Lung (tissue), 12 donors: ENCODE measurements around the gene LIX1. TPM values are rescaled to one million over a fixed set of nuclear protein-coding genes. Genes with fewer than 3 reads are reported as not detected.

Source experiments
- ATAC-seq: fragments of 200-7000 bp; cut with Tn5 transposase; one replicate; pipeline ENCODE4 v1.9.1; 2020; ENCODE audit warnings: moderate number of reproducible peaks; ENCODE audit not compliant: insufficient read depth, low FRiP score
- DNase-seq, 3 donors: peaks; one replicate each; pipeline ENCODE4 v3.0.0-alpha.2; 2013 to 2017
- H3K27ac ChIP-seq, 2 donors: one replicate each; pipeline ENCODE4 v1.5.1; 2013; ENCODE audit warnings: mild to moderate bottlenecking in 2 of 2, moderate library complexity in 2 of 2, control low read depth in 1 of 2, inconsistent platforms in 1 of 2, low read depth in 1 of 2, low read length in 1 of 2
- H3K27me3 ChIP-seq, 3 donors: one replicate each; pipeline ENCODE4 v1.5.1; 2013; ENCODE audit warnings: low read length in 2 of 3; ENCODE audit not compliant: control insufficient read depth in 3 of 3, insufficient read depth in 3 of 3
- H3K36me3 ChIP-seq, 4 donors: one replicate each; pipeline ENCODE4 v1.5.1; 2013; ENCODE audit warnings: low read length in 4 of 4, mild to moderate bottlenecking in 1 of 4, moderate library complexity in 1 of 4; ENCODE audit not compliant: control insufficient read depth in 4 of 4, insufficient read depth in 4 of 4
- H3K4me1 ChIP-seq, 5 donors: one replicate each; pipeline ENCODE4 v1.5.1; 2013; ENCODE audit warnings: low read length in 5 of 5, mild to moderate bottlenecking in 2 of 5, moderate library complexity in 1 of 5; ENCODE audit not compliant: control insufficient read depth in 5 of 5, insufficient read depth in 5 of 5
- H3K4me3 ChIP-seq: one replicate; pipeline ENCODE4 v1.5.1; 2013; ENCODE audit warnings: mild to moderate bottlenecking, control low read depth, moderate library complexity
- H3K9ac ChIP-seq, 2 donors: one replicate each; pipeline ENCODE4 v1.5.1; 2013; ENCODE audit warnings: low read length in 2 of 2, control low read depth in 1 of 2; ENCODE audit not compliant: insufficient read depth in 1 of 2
- H3K9me3 ChIP-seq, 4 donors: one replicate each; pipeline ENCODE4 v1.5.1; 2013; ENCODE audit warnings: low read length in 3 of 4, mild to moderate bottlenecking in 1 of 4, moderate library complexity in 1 of 4; ENCODE audit not compliant: control insufficient read depth in 4 of 4, insufficient read depth in 3 of 4
- WGBS, 2 donors: extraction: QIAGEN DNeasy Blood & Tissue Kit; methylation state at CpG; one replicate each; pipeline ENCODE4 v1.1.7; 2013; 5-methylcytosine and 5-hydroxymethylcytosine counted together
- polyA plus RNA-seq, 2 donors: library from polyadenylated mRNA; stranded (reverse); fragments of 200-250 nt; gene quantifications; one replicate each; pipeline ENCODE4 v1.2.1, GENCODE V29; 2013
- total RNA-seq, 2 donors: library from RNA; depleted of rRNA in 1 of 2; stranded (reverse); fragments of >200 nt in 1 of 2; gene quantifications; one replicate each; pipeline ENCODE4 v1.2.1, GENCODE V29; 2014 to 2021
- TF ChIP-seq, protein P1 (sequence below): IDR thresholded peaks from 2 replicates; pipeline ENCODE4 v1.5.1; 2012; ENCODE audit warnings: mild to moderate bottlenecking; ENCODE audit errors: control extremely low read depth, extremely low read depth
- donor health status: control.
- donor health status: control.
- donor health status: Bipolar disorder and iron deficiency.
- donor health status: healthy.
- donor health status: DM: yes; HTN: yes; CAD: no.

LIX1 gene
- total and polyA plus RNA-seq, 4 donors: 0.11 TPM; not detected in 3

DNA sequence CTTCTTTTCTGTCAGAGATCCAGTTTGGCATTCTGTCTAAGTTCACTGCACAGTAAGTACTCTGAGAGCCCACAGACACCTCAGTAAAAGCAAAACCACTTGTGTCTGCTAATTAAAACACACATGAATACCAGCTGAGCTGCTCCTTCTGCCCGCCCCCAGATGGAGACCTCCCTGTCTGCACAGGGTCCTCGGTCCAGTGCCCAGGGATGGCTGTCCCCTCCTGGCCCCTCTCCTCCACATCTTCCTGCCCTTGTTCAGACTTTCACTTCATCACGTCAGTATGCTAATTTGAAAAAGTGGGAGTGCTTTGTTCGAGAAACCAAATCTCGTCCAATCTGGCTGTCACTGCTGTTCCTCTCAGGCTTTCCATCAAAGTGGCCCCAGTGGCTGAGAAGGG, 43.5 kb downstream of the LIX1 start:
- TF ChIP-seq, protein P1, sequence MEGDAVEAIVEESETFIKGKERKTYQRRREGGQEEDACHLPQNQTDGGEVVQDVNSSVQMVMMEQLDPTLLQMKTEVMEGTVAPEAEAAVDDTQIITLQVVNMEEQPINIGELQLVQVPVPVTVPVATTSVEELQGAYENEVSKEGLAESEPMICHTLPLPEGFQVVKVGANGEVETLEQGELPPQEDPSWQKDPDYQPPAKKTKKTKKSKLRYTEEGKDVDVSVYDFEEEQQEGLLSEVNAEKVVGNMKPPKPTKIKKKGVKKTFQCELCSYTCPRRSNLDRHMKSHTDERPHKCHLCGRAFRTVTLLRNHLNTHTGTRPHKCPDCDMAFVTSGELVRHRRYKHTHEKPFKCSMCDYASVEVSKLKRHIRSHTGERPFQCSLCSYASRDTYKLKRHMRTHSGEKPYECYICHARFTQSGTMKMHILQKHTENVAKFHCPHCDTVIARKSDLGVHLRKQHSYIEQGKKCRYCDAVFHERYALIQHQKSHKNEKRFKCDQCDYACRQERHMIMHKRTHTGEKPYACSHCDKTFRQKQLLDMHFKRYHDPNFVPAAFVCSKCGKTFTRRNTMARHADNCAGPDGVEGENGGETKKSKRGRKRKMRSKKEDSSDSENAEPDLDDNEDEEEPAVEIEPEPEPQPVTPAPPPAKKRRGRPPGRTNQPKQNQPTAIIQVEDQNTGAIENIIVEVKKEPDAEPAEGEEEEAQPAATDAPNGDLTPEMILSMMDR: no peak
- peak in 1 of 3 donors; percentile 40 for DNase-seq
- Histone ChIP-seq H3K9me3 (no peaks in the 10 kb centered on the region), H3K27me3 (no peaks in the 10 kb centered on the region), H3K27ac (no peak overlapping the region), H3K4me3 (no peak overlapping the region), H3K36me3 (no peaks in the 10 kb centered on the region), H3K4me1 (peaks cover 0 to 13% (median 5%) of the 10 kb centered on the region in 5 donors), H3K9ac (no peak overlapping the region)
- 50 to 79% methylated on average over 5 of the region's 5 CpGs for WGBS, 2 donors
- no peak for ATAC-seq

DNA sequence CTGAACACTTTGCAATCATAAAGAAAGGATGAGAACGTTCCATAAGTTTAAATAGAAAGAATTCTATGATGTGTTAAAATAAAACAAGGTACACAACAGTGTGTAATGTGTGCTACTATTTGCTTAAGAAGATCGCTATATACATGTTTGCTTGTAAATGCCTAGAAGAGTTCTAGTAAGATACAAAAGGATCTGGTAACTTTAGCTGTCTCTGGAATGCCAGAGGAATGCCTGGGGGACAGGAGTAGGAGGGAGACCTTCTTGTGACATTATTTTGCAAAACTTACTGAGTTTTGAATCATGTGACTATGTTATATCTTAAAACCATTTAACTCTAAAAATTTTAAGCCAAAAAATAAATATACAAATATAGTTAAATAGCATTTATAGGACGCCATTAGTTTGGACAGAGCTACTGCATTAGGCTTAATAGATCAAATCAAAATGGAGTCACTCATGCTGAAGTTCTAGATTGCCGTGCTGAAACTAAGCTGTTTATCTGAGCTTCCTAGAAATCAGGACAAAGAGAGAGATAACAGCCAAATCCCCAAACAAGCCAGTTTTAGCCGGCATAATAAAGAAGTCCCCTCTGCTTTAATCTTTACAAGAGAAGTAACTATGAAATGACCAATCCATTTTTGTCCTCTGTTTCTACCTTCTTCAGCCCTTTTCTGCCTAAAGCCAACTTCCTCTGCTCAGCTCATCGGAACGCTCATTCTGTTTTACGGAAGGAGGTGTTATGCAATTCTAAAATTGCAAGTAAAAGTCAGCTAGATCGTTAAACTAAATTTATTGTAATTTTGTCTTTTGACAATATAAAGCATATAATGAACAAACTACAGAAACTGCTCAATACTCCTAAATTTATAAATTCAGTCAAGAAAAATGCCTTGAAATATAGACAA, 44.8 kb downstream of the LIX1 start:
- no peaks in the 10 kb centered on the region for H3K36me3 ChIP-seq
- WGBS, 2 donors: 59 to 80% methylated on average over 9 of the region's 9 CpGs
- TF ChIP-seq, protein P1: no peak
- H3K9ac ChIP-seq: no peak overlapping the region
- H3K4me3 ChIP-seq: no peak overlapping the region
- DNase-seq (no peak), ATAC-seq (no peak)
- peaks cover 0 to 13% (median 5%) of the 10 kb centered on the region in 5 donors for H3K4me1 ChIP-seq
- H3K27ac ChIP-seq: no peak overlapping the region
- no peaks in the 10 kb centered on the region for H3K27me3 ChIP-seq
- no peaks in the 10 kb centered on the region for H3K9me3 ChIP-seq

DNA sequence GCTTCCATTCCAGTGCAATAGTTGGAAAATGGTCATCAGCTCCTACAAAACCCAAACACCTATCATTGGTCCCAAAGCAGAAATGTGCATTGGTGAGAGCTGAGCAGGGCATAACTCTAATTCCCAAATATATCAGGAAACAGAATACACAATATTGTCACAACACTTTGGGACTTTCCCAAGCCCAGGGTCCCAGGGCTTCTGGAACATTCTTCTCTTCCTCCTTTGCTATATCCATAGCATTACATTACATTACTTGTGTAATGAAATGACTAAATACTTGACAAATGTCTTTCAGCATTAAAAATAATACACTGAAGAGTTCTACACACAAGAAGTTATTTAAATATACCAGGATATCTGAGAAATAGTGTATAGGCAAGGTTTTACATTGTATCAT, 45.6 kb downstream of the LIX1 start:
- Histone ChIP-seq H3K9ac (no peak overlapping the region), H3K4me1 (peaks cover 0 to 13% (median 5%) of the 10 kb centered on the region in 5 donors), H3K27me3 (no peaks in the 10 kb centered on the region), H3K9me3 (no peaks in the 10 kb centered on the region), H3K36me3 (no peaks in the 10 kb centered on the region), H3K4me3 (no peak overlapping the region), H3K27ac (no peak overlapping the region)
- ATAC-seq (no peak), DNase-seq (no peak)
- TF ChIP-seq, protein P1: no peak
